Measurements from ENCODE around the gene SLC30A2.

Gene SLC30A2

GRCh38 chr1:26084844-26085243, 38.9 kb upstream of the SLC30A2 start:
- DNase-seq (ENCODE audit: low read depth): no peak
- H3K4me3 ChIP-seq (ENCODE audit: low read depth, low read length): no peak overlapping the region
- TF ChIP-seq CTCF (conservative IDR thresholded peaks at IDR 0.05; ENCODE audit: low read depth, low read length): no peak

GRCh38 chr1:26084091-26084561, 38.2 kb upstream of the SLC30A2 start:
- DNase-seq (ENCODE audit: low read depth): no peak
- TF ChIP-seq CTCF (conservative IDR thresholded peaks at IDR 0.05; ENCODE audit: low read depth, low read length): no peak

GRCh38 chr1:26083208-26083607, 37.3 kb upstream of the SLC30A2 start:
- no peak overlapping the region for H3K4me3 ChIP-seq (ENCODE audit: low read depth, low read length)
- DNase-seq (ENCODE audit: low read depth): peak; percentile 46
- no peak for TF ChIP-seq CTCF (conservative IDR thresholded peaks at IDR 0.05; ENCODE audit: low read depth, low read length)

More at GRCh38 chr1:26084091-26084561, 38.2 kb upstream of the SLC30A2 start:
- H3K4me3 ChIP-seq (ENCODE audit: low read depth, low read length): no peak overlapping the region

GRCh38 chr1:26082020-26082350, 36.1 kb upstream of the SLC30A2 start:
- DNase-seq (ENCODE audit: low read depth): no peak
- no peak for TF ChIP-seq CTCF (conservative IDR thresholded peaks at IDR 0.05; ENCODE audit: low read depth, low read length)
- no peak overlapping the region for H3K4me3 ChIP-seq (ENCODE audit: low read depth, low read length)

GRCh38 chr1:26081267-26082019, 35.5 kb upstream of the SLC30A2 start:
- no peak for DNase-seq (ENCODE audit: low read depth)
- no peak for TF ChIP-seq CTCF (conservative IDR thresholded peaks at IDR 0.05; ENCODE audit: low read depth, low read length)
- no peak overlapping the region for H3K4me3 ChIP-seq (ENCODE audit: low read depth, low read length)

GRCh38 chr1:26079960-26080814, 34.3 kb upstream of the SLC30A2 start:
- DNase-seq (ENCODE audit: low read depth): no peak
- H3K4me3 ChIP-seq (ENCODE audit: low read depth, low read length): no peak overlapping the region
- no peak for TF ChIP-seq CTCF (conservative IDR thresholded peaks at IDR 0.05; ENCODE audit: low read depth, low read length)
